GM18511 (cell line): ENCODE data around the gene FLVCR1.
A peak's percentile ranks its signal among the peaks of the same experiment; 100 is the strongest.

Source experiments
- ATAC-seq: cut with Tn5 transposase; IDR thresholded peaks from one replicate; pipeline ENCODE4 v1.9.1; 2021; ENCODE audit warnings: mild to moderate bottlenecking, moderate library complexity; ENCODE audit not compliant: unreplicated experiment

FLVCR1 gene

GRCh38 chr1:212943393-212943710 is 85.3 kb downstream of the FLVCR1 start:
- no peak for ATAC-seq

DNA sequence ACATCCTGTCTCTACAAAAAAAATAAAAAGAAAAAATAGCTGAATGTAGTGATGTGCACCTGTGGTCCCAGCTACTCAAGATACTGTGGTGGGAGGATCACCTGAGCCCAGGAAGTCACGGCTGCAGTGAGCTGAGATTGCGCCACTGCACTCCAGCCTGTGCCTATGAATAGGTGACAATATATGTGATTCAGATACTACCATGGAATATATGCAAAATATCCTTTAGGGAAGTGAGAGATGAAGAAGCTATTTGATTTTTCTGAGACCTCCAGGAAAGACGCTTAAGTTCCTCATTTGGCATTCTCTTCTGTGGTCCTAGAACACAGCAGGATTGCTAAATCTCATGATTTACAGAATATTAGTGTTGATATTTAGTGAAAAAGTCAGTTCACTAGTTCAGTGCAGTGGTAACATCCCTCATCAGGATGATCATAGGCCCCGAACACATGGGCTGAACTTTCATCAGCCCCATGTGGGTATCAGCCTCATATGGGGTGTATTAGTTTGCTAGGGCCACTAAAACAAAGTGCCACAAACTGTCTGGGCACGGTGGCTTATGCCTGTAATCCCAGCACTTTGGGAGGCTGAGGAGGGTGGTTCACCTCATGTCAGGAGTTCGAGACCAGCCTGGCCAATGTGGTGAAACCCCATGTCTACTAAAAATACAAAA is 86.3 kb downstream of the FLVCR1 start:
- peak; percentile 66 for ATAC-seq

GRCh38 chr1:212945056-212945455 is 87.0 kb downstream of the FLVCR1 start:
- no peak for ATAC-seq

- ATAC-seq: no peak
Observed at GRCh38 chr1:212945463-212946160, 87.5 kb downstream of the FLVCR1 start.

GRCh38 chr1:212946872-212947271 is 88.8 kb downstream of the FLVCR1 start:
- no peak for ATAC-seq
